Stimulated activated CD4-positive, alpha-beta T cell treated with anti-CD3 and anti-CD28 coated beads, Interleukin-2, amount 100 ng/mL, for 48 hours (primary cell): ENCODE data around the gene MEGF6.

Source experiments
- DNase-seq, 2 donors: peaks; one replicate each; pipeline ENCODE4 v3.0.0-alpha.2; 2020

The MEGF6 gene

GRCh38 chr1:3606779-3607702 lies 4.3 kb downstream of the MEGF6 start:
- no peak for DNase-seq

DNA sequence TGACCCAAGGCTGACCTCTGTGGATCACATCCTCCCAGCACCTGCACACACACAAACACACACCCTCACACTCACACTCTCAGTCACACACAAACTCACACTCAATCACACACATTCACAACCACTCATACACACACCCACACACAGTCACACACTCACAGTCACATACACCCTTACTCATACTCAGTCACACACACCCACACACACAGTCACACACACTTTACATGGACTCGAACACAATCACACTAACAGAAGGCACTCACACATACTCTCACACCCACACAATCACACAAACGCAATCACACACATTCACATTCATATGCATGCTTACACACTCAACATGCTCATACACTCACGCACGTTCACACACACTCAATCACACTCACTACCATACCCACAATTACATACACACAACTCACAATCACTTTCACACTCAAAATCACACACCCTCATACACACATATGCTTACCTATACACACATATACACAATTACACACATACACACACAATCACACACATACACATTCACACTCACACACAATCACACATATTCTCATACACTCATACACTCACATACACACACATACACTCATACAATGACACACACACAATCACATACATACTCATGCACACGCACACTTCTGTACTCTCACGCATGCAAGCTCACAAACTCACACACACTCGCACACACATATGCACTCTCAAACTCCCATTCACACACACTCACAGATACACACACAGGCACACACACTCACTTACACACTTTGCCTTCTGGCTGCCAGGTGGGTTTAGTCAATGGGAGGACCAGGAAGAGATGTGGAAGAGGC lies 6.1 kb downstream of the MEGF6 start:
- no peak for DNase-seq

GRCh38 chr1:3604468-3604974 lies 6.8 kb downstream of the MEGF6 start:
- DNase-seq: no peak

GRCh38 chr1:3603571-3604467 lies 7.5 kb downstream of the MEGF6 start:
- DNase-seq: no peak

DNA sequence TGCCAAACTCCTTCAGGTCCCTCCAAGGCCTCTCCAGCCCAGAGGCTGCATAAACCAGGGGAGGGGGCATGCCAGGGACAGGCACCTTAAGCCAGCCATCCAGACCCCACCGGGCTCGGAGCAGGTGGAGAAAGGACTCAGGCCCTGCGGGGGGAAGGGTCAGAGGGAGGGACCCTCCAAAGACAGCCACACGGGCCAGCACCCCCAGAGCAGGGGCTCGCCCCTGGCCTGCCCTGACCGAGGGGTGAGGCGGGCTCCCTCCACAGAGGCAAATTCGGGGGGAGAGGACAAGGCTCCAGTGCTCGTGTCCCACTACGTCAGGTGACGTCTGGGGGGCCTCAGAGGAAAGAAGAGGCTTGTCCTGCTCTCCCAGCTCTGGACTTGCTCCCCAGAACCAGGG lies 8.2 kb downstream of the MEGF6 start:
- DNase-seq: no peak

- no peak for DNase-seq
Observed at GRCh38 chr1:3602375-3602774, 8.9 kb downstream of the MEGF6 start.

DNA sequence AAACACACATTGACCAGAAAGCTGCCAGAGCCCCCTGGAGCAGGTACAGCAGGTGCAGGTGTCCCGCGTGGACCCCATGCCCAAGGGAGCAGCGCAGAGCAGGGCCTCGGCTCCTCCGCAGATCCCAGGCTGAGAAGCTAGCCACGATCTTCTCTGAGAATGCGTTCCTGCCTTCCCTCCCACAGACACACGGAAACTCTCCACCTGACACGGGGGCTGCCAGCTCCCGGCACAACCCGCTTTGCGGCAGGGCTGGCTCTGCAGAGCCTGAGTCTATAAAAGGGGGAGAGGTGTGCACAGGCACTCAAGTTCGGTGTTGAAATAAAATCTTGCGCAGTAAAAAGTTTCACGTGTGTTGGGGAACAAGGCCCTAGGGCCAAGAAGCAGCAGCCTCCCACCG lies 9.6 kb downstream of the MEGF6 start:
- DNase-seq: no peak

DNA sequence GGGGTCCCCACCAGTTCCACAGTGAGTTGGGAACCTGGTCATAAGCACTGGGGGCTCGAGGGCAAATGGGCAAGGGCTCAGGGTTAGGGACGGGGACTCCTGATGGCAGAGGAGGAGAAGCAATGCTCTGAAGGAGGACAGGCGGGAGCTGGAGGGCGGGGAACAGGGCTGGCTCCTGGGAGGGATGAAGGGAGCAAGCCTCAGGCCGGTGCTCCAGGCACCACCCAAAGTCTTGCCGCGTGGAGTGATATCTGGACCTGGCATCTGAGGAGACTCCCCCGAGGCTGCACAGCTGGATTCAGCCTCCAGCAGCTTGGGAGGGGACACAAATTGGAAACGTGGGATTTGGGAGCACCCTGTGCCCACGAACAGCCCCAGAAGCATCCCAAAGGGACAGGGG lies 11.0 kb downstream of the MEGF6 start:
- DNase-seq: no peak

DNA sequence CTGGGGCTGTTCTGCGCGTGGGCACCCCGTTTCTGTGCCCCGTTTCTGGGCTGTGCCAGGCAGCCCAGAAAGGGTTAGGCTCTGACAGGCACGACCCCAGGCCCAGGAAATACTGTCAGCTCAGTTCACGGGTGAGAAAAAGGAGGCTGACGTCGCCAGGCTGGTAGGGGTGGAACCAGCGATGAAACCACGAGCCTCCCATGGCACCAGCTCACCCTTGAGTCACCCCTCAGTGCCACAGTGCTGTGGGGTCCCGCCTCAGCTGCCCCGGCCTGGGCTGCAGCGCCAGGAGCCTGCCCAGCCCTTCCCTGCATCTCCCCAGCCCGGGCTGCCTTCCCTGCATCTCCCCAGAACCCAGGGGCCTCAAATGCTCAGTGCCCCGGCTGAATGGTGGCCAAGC lies 11.5 kb downstream of the MEGF6 start:
- DNase-seq: no peak

DNA sequence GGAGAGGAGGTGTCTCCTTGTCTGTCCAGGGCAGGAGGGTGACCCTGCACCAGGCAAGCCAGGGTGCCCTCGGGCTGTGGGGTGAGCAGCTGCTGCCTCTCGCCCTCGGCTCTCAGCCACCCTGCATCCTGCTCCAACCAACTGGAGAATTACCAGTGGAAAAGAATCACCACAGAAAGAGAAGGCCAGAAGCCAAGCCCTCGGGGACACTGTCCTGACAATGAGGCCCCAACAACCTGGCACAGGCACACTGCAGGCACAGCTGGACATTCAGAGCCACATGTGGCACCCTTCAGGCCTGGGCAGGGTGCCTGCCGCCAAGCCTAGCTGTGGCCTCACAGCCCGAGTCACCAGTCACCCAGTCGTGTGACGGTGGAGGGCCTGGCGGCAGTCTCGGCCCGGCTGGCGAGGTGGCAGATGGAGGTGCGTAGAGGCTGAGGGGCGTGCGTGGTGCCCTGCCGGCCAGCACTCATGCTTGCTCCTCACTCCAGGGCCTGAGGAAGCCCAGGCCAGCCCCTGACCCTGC lies 12.0 kb downstream of the MEGF6 start:
- no peak for DNase-seq

DNA sequence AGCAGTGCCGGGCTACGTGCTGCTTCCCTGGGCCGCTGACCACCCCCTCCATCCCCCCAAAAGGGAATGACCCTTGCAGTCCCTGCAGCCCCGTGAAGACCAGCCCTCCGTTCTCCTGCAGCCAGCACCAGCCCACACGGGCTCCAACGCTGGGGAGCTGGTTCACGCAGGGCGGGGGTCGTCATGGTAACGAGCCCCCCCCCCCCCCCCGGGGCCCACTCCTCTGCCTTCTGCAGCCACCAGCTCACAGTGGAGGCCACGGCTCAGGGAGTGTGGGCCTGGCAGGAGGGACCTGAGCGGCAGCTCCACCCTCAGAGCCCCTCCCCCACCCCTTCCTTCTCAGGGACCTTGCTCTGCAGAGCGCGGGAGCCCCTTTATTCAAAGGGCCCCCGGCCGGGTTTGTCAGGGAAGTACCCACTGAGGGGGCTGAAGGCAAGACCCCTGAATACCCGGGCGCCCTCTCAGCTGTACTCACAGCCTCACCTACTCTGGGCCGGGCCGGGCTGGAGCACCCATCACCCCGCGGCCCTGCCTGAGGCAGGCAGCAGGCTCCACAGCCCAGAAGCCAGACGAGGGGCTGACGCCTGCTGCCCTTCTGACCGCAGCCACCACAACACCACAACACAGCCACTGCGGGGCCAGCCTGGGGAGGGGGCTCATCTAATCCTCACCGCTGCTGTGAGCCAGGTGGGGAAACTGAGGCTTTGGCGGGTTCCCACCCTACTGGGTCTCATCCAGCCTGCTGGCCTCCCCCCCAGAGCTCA lies 12.6 kb downstream of the MEGF6 start:
- no peak for DNase-seq

GRCh38 chr1:3598051-3598491 lies 13.2 kb downstream of the MEGF6 start:
- DNase-seq: no peak

GRCh38 chr1:3597599-3597964 lies 13.7 kb downstream of the MEGF6 start:
- peak in 1 of 2 donors; percentile 18 for DNase-seq

- DNase-seq: no peak
Observed at GRCh38 chr1:3596663-3597598, 14.4 kb downstream of the MEGF6 start.

DNA sequence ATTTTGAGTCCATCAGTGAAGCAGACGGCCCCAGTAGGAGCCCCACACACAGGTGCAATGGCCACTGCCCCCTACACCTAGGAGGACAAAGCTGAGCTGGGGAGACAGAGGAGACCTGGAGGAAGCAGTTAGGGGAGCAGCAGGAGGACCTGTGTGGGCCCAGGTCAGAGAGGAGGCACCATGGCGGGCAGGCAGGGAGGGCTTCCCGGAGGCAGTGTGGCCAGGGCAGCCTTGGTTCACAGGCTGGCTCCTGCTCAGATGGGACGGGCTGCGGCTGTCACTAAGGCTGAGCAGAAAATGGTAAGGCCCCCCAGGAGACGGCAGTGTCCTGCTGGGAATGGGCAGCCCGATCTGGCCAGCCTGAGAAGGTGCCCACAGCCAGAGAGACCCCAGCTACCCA lies 15.4 kb downstream of the MEGF6 start:
- DNase-seq: no peak

DNA sequence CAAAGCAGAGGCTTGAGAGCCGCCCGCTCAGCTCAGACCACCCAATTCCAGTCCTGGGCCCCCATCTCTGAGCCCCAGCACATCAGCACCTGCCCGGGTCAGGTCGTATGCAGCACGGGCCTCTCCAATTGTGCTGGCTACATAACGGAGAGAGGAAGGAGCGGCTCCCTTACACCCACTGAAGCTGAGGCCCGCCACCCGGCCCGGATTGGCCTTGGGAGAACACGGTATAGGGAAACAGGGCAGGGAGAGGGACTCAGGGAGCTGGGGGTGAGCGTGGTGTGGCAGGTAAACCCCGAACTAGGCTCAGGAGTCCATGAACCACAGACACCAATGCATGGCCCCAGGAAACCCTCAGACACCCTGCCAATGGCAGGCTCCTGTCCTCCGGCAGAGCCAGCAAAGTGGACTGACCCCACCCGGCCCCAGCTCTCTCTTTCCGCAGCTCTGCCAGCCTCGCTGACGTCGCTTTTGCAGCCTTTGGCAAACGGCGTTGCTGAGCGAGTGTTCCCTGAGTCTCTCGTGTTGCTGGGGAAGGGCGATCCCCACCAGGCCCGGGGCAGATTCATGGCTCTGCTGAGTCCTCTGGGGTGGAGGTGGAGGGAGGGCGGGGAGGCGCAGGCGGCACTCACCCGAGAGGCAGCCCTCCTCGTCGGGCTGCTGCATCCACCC lies 16.5 kb downstream of the MEGF6 start:
- no peak for DNase-seq

GRCh38 chr1:3593745-3594144 lies 17.6 kb downstream of the MEGF6 start:
- no peak for DNase-seq

GRCh38 chr1:3593334-3593733 lies 18.0 kb downstream of the MEGF6 start:
- no peak for DNase-seq

- DNase-seq: no peak
Observed at GRCh38 chr1:3590951-3591865, 20.1 kb downstream of the MEGF6 start.
